Measurements from ENCODE around the gene AGRN.
"Not testable (repeated sequence)": the region's sequence is repeated elsewhere in the genome, so short reads cannot be mapped to it uniquely, and the experiment has no call there.

- TF ChIP-seq CTCF, POLR2A (IDR thresholded peaks at IDR 0.05): not testable (repeated sequence)
These were observed 9.8 kb upstream of the AGRN start for GRCh38 chr1:1010131-1010530.
